PC-9 (cell line): ENCODE data around the gene ATG2A.

Experiments
- EZH2 ChIP-seq: fragments of 200-600 bp; sonication (generic); IDR thresholded peaks from 2 replicates; pipeline ENCODE4 v1.8.0; 2017; ENCODE audit warnings: antibody characterized with exemption, low read depth
- TF ChIP-seq, protein P1 (sequence below): fragments of 200-600 bp; sonication (generic); conservative IDR thresholded peaks from 2 replicates; pipeline ENCODE4 v1.6.1; 2017; ENCODE audit warnings: mixed run types, antibody characterized with exemption, mild to moderate bottlenecking, moderate library complexity

DNA sequence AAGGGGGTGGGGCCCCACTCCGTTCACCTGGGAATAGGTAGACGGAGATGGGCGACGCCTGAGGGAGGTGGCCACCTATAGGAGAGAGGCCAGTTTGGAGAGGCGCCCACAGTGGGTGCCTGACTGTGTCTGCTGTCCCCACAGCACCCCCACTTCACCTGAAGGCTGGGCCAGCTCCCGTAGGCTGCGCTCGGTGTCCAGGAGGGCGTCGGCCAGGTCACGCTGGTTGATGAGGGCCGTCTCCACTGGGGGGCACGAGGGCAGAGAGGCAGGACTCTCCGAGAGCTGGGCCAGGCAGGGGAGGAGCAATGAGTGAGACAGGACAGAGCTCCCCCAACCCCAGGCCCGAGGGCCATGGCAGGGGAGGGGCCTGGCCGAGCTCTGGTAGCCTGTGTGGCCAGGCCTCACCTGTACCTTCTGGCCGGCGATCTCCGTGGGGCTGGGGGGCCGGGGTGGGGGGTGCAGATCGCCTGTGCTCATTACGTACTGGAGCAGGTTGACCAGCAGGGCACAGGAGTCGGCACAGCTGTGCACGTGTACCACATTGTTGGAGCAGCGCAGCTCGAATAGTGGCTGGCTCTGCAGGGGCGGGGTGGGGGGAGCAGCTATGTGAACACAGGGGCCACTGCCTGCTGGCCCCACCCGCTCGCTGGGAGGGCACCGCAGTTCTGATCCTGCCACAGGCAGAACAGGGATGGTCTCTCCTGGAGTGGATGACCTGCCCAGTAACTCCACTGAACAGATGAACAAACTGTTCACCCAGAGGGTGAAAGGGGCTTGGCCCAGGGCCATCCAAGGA lies 14.7 kb downstream of the ATG2A start:
- TF ChIP-seq EZH2 = no peak
- TF ChIP-seq, protein P1, sequence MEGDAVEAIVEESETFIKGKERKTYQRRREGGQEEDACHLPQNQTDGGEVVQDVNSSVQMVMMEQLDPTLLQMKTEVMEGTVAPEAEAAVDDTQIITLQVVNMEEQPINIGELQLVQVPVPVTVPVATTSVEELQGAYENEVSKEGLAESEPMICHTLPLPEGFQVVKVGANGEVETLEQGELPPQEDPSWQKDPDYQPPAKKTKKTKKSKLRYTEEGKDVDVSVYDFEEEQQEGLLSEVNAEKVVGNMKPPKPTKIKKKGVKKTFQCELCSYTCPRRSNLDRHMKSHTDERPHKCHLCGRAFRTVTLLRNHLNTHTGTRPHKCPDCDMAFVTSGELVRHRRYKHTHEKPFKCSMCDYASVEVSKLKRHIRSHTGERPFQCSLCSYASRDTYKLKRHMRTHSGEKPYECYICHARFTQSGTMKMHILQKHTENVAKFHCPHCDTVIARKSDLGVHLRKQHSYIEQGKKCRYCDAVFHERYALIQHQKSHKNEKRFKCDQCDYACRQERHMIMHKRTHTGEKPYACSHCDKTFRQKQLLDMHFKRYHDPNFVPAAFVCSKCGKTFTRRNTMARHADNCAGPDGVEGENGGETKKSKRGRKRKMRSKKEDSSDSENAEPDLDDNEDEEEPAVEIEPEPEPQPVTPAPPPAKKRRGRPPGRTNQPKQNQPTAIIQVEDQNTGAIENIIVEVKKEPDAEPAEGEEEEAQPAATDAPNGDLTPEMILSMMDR = no peak
